ENCODE results near the gene PRKD2.

The PRKD2 gene

DNA sequence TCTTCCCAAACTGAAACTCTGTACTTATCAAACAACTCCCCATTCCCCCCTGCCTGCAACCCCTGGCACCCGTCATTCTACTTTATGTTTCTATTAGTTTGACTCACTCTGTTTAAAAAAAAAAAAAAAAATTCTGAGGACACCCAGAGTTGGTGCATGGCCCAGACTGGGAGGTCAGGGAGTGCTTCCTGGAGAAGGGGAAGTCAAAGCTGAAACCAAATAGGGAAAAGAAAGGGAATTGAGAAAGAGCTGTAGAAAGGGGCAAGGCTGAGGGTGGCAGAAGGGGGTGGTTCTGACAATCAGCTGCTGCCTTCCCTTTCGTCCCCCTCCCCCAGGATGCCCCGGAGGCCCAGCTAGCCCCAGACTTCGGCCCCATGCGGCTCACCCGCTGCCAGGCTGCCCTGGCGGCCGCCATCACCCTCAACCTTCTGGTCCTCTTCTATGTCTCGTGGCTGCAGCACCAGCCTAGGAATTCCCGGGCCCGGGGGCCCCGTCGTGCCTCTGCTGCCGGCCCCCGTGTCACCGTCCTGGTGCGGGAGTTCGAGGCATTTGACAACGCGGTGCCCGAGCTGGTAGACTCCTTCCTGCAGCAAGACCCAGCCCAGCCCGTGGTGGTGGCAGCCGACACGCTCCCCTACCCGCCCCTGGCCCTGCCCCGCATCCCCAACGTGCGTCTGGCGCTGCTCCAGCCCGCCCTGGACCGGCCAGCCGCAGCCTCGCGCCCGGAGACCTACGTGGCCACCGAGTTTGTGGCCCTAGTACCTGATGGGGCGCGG lies 38.4 kb upstream of the PRKD2 start:
- DNase-seq (ENCODE audit: insufficient read length, low spot score) (no peak), FAIRE-seq (no peak)
- no peak for TF ChIP-seq SPI1 (IDR thresholded peaks at IDR 0.05; ENCODE audit: low read depth, low read length)
- TF ChIP-seq POU2F2 (IDR thresholded peaks at IDR 0.05; ENCODE audit: low read depth, low read length), result no peak
- TF ChIP-seq POLR2A (IDR thresholded peaks at IDR 0.05; ENCODE audit: low read depth, low read length), result no peak
- TF ChIP-seq POLR2AphosphoS5 (IDR thresholded peaks at IDR 0.05; ENCODE audit: low read depth, low read length), result no peak
- no peak for TF ChIP-seq PAX5 (IDR thresholded peaks at IDR 0.05; ENCODE audit: insufficient read depth, low read length, severe bottlenecking)
- no peak for TF ChIP-seq TAF1 (IDR thresholded peaks at IDR 0.05; ENCODE audit: low read depth, low read length)

DNA sequence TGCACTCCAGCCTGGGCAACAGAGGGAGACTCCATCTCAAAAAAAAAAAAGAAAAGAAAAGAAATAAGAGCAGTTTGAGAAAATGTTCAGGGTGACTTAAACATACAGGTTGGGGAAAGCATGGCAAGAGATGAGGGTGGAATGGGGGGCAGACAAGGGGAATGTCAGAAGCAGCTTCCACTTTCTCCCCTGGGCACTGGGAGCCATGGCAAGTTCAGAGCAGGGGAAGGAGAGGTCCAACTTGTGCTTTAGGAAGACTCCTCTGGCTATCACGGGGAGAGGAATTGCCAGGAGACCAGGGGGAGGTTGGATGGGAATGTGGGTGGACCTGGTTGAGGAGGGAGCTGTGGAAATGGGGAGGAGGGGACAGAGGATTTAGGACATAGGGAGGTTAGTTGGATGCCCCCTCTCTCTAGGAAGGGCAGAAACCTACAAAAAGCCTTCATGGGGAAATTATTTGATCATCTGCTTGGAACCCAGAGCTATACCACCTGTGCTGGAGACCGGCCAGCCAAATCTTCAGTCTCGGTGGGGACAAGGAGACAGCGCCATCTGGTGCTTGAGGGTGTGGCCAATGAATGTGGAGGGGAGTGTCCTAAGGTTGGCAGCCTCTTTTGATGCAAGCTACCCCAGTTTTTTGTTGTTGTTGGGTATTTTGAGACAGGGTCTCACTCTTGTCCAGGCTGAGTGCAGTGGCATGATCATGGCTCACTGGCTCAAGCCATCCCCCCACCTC lies 36.7 kb upstream of the PRKD2 start:
- DNase-seq (ENCODE audit: insufficient read length, low spot score), result peak; percentile 73
- TF ChIP-seq TAF1 (IDR thresholded peaks at IDR 0.05; ENCODE audit: low read depth, low read length), result no peak
- no peak for TF ChIP-seq POLR2A (IDR thresholded peaks at IDR 0.05; ENCODE audit: low read depth, low read length)
- TF ChIP-seq POU2F2 (IDR thresholded peaks at IDR 0.05; ENCODE audit: low read depth, low read length), result no peak
- TF ChIP-seq SPI1 (IDR thresholded peaks at IDR 0.05; ENCODE audit: low read depth, low read length), result no peak
- no peak for TF ChIP-seq POLR2AphosphoS5 (IDR thresholded peaks at IDR 0.05; ENCODE audit: low read depth, low read length)
- no peak for TF ChIP-seq PAX5 (IDR thresholded peaks at IDR 0.05; ENCODE audit: insufficient read depth, low read length, severe bottlenecking)
- peak; percentile 89 for FAIRE-seq

DNA sequence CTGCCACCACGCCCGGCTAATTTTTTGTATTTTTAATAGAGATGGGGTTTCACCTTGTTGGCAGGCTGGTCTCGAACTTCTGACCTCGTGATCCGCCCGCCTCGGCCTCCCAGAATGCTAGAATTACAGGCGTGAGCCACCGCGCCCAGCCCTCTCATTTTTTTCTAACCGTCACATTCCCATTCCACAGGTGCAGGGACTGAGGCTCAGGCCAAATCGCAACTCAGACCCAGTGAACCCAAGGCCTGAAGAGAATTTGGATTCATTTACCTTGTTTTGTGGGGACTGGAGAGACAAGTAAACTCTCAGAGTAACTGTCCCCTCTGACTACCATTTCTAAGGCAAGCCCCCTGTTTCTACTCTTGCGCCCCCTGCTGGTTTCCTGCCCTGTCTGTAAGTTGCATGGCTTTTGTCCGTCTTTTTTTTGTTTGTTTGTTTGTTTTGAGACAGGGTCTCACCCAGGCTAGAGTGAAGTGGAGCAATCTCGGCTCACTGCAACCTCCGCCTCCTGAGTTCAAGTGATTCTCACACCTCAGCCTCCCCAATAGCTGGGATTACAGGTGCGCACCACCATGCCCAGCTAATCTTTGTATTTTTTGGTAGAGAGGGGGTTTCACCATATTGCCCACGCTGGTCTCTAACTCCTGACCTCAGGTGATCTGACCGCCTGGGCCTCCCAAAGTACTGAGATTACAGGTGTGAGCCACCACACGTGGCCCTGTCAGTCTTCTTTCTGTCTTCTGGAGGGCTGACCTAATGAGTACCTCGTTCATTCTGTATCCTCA lies 31.6 kb upstream of the PRKD2 start:
- DNase-seq (ENCODE audit: insufficient read length, low spot score) (no peak), FAIRE-seq (no peak)

DNA sequence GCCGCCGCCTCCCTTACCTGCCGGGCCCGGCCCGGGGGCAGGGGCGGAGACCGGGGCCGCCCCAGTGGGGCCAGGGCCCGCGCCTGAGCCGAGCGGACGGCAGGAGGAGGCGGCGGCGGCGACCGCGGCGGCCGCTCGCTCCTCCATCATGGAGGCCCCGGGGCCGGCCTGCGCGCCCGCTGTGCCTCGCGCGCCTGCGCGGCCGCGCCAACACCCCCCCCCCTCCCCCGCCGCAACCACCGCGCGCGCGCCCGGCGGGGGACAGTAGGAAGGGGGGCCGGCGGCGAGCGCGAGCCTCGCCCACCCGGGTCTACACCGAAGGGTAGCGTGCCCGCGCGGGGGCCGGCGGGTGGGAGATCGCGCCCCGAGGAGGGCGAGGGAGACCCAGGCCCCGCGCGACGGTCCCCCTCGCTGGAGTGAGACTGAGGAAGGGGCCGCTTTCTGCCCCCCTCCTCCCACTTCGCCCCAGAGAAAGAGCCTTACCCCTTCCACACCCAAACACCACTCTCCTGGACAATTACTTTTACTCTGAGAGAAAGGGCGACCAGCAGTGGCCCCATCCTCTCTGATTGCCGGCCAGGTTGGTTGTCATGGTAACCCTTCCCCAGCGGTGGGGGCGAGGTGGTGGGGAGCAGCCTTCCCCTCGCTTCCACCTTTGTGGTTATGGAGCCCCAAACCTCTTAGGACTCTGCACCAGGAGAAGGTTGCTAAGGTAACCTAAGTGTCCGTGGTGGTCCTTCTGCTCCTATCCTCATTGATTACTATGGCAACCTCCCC lies 29.6 kb upstream of the PRKD2 start, which contains the start of gene STRN4:
TSS of gene STRN4 (minus strand) at position 170 of the 777 bp plus-strand sequence. CDS start at position 150, 20 bp downstream.
- FAIRE-seq (peak; percentile 65), DNase-seq (ENCODE audit: insufficient read length, low spot score) (peak; percentile 92)
- TF ChIP-seq POLR2A (IDR thresholded peaks at IDR 0.05; ENCODE audit: low read depth, low read length), result no peak
- TF ChIP-seq POLR2AphosphoS5 (IDR thresholded peaks at IDR 0.05; ENCODE audit: low read depth, low read length), result no peak; the same call in 1 of the 2 replicates
- no peak for TF ChIP-seq TAF1 (IDR thresholded peaks at IDR 0.05; ENCODE audit: low read depth, low read length)
- TF ChIP-seq PAX5 (IDR thresholded peaks at IDR 0.05; ENCODE audit: insufficient read depth, low read length, severe bottlenecking), result no peak
- no peak for TF ChIP-seq POU2F2 (IDR thresholded peaks at IDR 0.05; ENCODE audit: low read depth, low read length)
- no peak for TF ChIP-seq SPI1 (IDR thresholded peaks at IDR 0.05; ENCODE audit: low read depth, low read length)

More for the DNA sequence above, 31.6 kb upstream of the PRKD2 start:
- no peak for TF ChIP-seq POLR2AphosphoS5 (IDR thresholded peaks at IDR 0.05; ENCODE audit: low read depth, low read length)
- no peak for TF ChIP-seq TAF1 (IDR thresholded peaks at IDR 0.05; ENCODE audit: low read depth, low read length)

DNA sequence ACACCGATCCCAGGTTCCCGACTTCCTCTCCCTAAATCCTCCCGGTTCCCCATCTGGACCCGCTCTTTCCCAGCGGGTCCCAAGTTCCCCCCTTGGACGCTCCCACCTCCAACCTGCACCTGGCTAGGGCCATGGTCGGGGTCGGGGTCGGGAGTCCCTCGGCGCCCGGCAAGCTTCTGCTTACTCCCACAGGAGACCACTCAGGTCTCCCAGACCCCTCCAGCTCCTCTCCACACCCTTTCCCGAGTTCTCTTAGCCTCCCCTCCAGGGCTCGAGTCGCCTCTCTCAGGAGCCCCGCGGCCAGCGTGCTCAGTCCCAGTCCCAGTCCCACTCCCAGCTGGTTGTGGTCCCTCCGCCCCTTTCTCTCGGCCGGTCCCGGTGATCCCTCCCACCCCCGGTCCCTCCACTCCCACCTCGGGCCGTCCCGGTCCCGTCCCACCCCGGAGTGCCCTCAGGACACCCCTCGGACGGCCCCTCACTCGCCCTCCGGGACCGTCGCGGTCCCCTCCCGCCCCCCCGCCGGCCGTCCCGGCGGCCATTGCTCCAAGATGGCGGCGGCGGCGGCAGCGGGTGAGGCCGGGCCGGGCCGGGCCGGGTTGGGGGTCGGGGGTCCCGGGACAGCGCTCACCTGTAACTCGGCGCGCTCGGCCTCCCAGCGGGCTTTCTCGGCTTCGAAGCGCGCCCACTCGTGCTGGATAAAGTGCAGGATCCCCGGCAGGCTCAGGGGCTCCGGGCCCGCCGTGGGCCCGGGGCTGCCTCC lies 28.8 kb upstream of the PRKD2 start, which contains the start of gene FKRP:
TSS of gene FKRP (plus strand) at position 537 of the 760 bp plus-strand sequence. CDS start 9,394 bp downstream, outside the sequence.
- no peak for FAIRE-seq
- DNase-seq (ENCODE audit: insufficient read length, low spot score), result peak; percentile 66
- no peak for TF ChIP-seq POLR2A (IDR thresholded peaks at IDR 0.05; ENCODE audit: low read depth, low read length)

DNA sequence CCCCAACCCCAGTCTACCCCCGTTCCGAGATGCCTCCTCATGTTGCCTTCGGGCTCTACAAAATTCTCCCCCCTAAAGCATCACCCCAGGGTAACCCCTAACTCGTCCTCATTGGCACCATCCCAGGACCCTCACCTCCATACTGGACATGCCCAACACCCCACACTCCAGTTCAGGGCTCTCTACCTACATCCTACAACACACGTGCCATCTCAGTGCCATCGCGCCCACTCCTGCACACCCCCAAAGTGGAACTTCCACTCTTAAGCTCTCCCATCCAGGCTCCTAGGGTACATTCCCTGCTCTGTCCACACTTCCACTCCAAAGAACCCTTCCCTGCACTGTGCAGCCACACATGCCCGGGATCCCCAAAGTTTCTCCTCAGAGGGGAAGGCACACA lies 28.1 kb upstream of the PRKD2 start:
- DNase-seq (ENCODE audit: insufficient read length, low spot score) (no peak), FAIRE-seq (peak; percentile 16)
- no peak for TF ChIP-seq TAF1 (IDR thresholded peaks at IDR 0.05; ENCODE audit: low read depth, low read length)
- no peak for TF ChIP-seq POU2F2 (IDR thresholded peaks at IDR 0.05; ENCODE audit: low read depth, low read length)
- no peak for TF ChIP-seq SPI1 (IDR thresholded peaks at IDR 0.05; ENCODE audit: low read depth, low read length)
- TF ChIP-seq PAX5 (IDR thresholded peaks at IDR 0.05; ENCODE audit: insufficient read depth, low read length, severe bottlenecking), result no peak
- no peak for TF ChIP-seq POLR2AphosphoS5 (IDR thresholded peaks at IDR 0.05; ENCODE audit: low read depth, low read length)
- no peak for TF ChIP-seq POLR2A (IDR thresholded peaks at IDR 0.05; ENCODE audit: low read depth, low read length)

DNA sequence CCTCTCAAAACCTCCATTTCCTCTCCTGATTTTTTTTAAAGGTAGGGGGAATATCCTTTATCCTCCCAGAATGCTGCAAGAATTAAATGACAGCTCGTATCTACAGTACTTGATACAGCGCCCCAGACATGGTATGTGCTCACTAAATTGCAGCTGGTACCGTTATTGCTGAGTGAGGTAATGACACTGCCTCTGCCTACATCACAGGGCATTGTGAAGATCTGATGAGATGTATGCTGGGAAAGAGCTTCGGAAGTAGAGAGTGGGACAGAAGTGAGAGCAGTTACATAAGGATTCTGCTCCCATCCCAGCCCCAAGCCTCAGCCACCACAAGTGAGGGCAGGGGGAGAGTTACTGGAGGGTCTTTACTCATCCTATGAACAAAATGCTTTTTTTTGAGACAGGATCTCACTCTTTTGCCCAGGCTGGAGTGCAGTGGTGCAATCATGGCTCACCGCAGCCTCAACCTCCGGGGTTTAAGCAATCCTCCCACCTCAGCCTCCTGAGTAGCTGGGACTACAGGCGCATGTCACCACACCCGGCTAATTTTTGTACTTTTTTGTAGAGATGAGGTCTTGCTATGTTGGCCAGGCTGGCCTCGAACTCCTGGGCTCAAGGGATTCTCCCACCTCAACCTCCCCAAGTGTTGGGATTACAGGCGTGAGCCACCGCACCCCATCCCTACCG lies 27.2 kb upstream of the PRKD2 start:
- FAIRE-seq (no peak), DNase-seq (ENCODE audit: insufficient read length, low spot score) (no peak)
- TF ChIP-seq PAX5 (IDR thresholded peaks at IDR 0.05; ENCODE audit: insufficient read depth, low read length, severe bottlenecking) (no peak), TAF1 (IDR thresholded peaks at IDR 0.05; ENCODE audit: low read depth, low read length) (no peak), POLR2A (IDR thresholded peaks at IDR 0.05; ENCODE audit: low read depth, low read length) (no peak)

DNA sequence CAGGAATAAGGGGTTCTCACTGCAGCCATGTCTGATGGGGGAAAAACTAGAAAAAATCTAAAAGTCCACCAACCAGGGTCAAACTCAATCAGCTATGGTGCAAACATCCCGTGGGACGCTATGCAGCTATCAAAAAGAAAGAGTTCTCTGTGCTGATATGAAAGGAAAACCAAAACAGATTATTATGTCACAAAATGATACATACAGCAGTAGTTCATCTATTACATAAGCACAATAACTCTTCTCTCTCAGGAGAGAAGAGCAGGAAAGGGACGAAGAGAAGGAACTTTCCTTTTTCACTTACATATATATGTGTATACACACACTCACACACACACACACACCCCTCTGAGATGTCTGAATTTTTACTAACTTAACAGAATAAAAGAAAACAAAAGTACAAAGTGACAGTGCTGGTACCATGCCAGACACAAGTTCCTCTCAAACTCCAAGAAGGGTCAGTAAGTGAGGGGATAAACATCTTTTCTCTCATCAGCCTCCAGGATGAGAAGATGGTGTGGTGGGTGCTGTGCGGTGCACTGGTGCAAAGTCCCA lies 26.1 kb upstream of the PRKD2 start:
- FAIRE-seq (no peak), DNase-seq (ENCODE audit: insufficient read length, low spot score) (no peak)
- TF ChIP-seq POU2F2 (IDR thresholded peaks at IDR 0.05; ENCODE audit: low read depth, low read length) (no peak), PAX5 (IDR thresholded peaks at IDR 0.05; ENCODE audit: insufficient read depth, low read length, severe bottlenecking) (no peak), POLR2A (IDR thresholded peaks at IDR 0.05; ENCODE audit: low read depth, low read length) (no peak), TAF1 (IDR thresholded peaks at IDR 0.05; ENCODE audit: low read depth, low read length) (no peak), SPI1 (IDR thresholded peaks at IDR 0.05; ENCODE audit: low read depth, low read length) (no peak), POLR2AphosphoS5 (IDR thresholded peaks at IDR 0.05; ENCODE audit: low read depth, low read length) (no peak)

All from GM12891 (cell line).